OCI-LY1 (cell line): ENCODE measurements around the gene SYK.

Source experiments
- H2AFZ ChIP-seq: fragments of 200-600 bp; sonication (generic), shearing (Covaris generic); 2 replicates; pipeline ENCODE4 v1.6.0; 2014; ENCODE audit warnings: antibody characterized with exemption, mild to moderate bottlenecking, low read length
- H3F3A ChIP-seq: fragments of 200-600 bp; sonication (generic), shearing (Covaris generic); 2 replicates; pipeline ENCODE4 v1.6.0; 2014; ENCODE audit warnings: mild to moderate bottlenecking, antibody characterized with exemption, low read length, moderate library complexity; ENCODE audit not compliant: insufficient read depth
- H3K27ac ChIP-seq: fragments of 200-600 bp; sonication (generic); 2 replicates; pipeline ENCODE4 v1.5.1; 2014; ENCODE audit warnings: low read length, mixed run types, mild to moderate bottlenecking, low read depth; ENCODE audit not compliant: poor library complexity, severe bottlenecking
- H3K27me3 ChIP-seq: fragments of 200-600 bp; sonication (generic); 2 replicates; pipeline ENCODE4 v1.6.0; 2014; ENCODE audit warnings: antibody characterized with exemption, mild to moderate bottlenecking, low read length, moderate library complexity; ENCODE audit not compliant: insufficient read depth
- H3K36me3 ChIP-seq: fragments of 200-600 bp; sonication (generic); 2 replicates; pipeline ENCODE4 v1.6.1; 2014; ENCODE audit warnings: mild to moderate bottlenecking, antibody characterized with exemption, low read length, moderate library complexity, mixed read lengths; ENCODE audit not compliant: insufficient read depth
- H3K4me1 ChIP-seq: fragments of 200-600 bp; sonication (generic); 2 replicates; pipeline ENCODE4 v1.5.1; 2014; ENCODE audit warnings: mild to moderate bottlenecking, low read length, moderate library complexity; ENCODE audit not compliant: insufficient read depth, severe bottlenecking
- H3K4me2 ChIP-seq: fragments of 200-600 bp; sonication (generic), shearing (Covaris generic); 2 replicates; pipeline ENCODE4 v1.6.1; 2014; ENCODE audit warnings: low read length
- H3K4me3 ChIP-seq: fragments of 200-600 bp; sonication (generic); 2 replicates; pipeline ENCODE4 v1.5.1; 2014; ENCODE audit warnings: low read length, low read depth, mild to moderate bottlenecking, mixed read lengths; ENCODE audit not compliant: poor library complexity, severe bottlenecking
- H3K79me2 ChIP-seq: fragments of 200-600 bp; shearing (Covaris generic); 2 replicates; pipeline ENCODE4 v1.6.1; 2016; ENCODE audit warnings: mixed run types, low read length, mixed read lengths; ENCODE audit not compliant: insufficient read depth
- H3K9ac ChIP-seq: fragments of 200-600 bp; sonication (generic), shearing (Covaris generic); 2 replicates; pipeline ENCODE4 v1.6.1; 2014; ENCODE audit warnings: mild to moderate bottlenecking, low read length, mixed read lengths
- H3K9me2 ChIP-seq: fragments of 200-600 bp; sonication (generic), shearing (Covaris generic); 2 replicates; pipeline ENCODE4 v1.6.1; 2014; ENCODE audit warnings: low read depth, mild to moderate bottlenecking, low read length, mixed read lengths
- H3K9me3 ChIP-seq: fragments of 200-600 bp; shearing (Covaris generic); 2 replicates; pipeline ENCODE4 v1.6.1; 2014; ENCODE audit warnings: low read length, mixed read lengths
- H4K20me1 ChIP-seq: fragments of 200-600 bp; sonication (generic), shearing (Covaris generic); 2 replicates; pipeline ENCODE4 v1.6.0; 2016; ENCODE audit warnings: mild to moderate bottlenecking, low read length; ENCODE audit not compliant: insufficient read depth
- EZH2 ChIP-seq: fragments of 200-600 bp; sonication (generic), shearing (Covaris generic); IDR thresholded peaks from 2 replicates; pipeline ENCODE4 v1.8.0; 2017; ENCODE audit warnings: borderline replicate concordance, mixed run types, mild to moderate bottlenecking, antibody characterized with exemption, low read length, moderate library complexity, mixed read lengths
- TF ChIP-seq, protein P1 (sequence below): fragments of 200-600 bp; sonication (generic), shearing (Covaris generic); IDR thresholded peaks from 2 replicates; pipeline ENCODE4 v1.5.1; 2017; ENCODE audit warnings: mild to moderate bottlenecking, antibody characterized with exemption, low read length, moderate library complexity, mixed read lengths

The SYK gene

DNA sequence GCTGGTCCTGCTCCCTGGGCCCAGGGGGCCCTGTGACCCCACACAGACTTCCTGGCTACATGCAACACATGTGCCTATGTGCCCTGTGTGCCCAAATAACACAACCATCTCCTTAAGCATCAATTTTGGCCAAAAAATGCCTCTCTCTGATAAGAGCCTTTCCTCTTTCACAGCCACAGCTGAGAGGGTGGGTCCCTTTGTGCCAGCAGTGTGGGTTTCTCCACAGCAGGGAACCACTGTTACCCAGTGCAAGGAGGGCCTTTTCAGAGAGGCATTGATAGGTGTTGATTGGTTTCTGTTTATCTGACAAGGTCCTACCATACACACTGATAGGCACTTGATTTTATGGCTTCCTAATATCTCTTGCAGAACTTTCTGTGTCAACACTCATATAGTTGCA lies 42.7 kb downstream of the SYK start:
- Histone ChIP-seq H2AFZ (no peak overlapping the region), H3K27me3 (no peaks in the 10 kb centered on the region), H3K4me1 (peaks cover 13% of the 10 kb centered on the region), H3K9me2 (no peaks in the 10 kb centered on the region), H3K4me3 (no peak overlapping the region), H3K27ac (no peak overlapping the region), H3K79me2 (peaks cover 32% of the 10 kb centered on the region), H4K20me1 (no peaks in the 10 kb centered on the region), H3K4me2 (no peak overlapping the region), H3F3A (no peaks in the 10 kb centered on the region), H3K36me3 (peaks cover 93% of the 10 kb centered on the region), H3K9me3 (no peaks in the 10 kb centered on the region), H3K9ac (no peak overlapping the region)
- no peak for TF ChIP-seq EZH2
- TF ChIP-seq, protein P1, sequence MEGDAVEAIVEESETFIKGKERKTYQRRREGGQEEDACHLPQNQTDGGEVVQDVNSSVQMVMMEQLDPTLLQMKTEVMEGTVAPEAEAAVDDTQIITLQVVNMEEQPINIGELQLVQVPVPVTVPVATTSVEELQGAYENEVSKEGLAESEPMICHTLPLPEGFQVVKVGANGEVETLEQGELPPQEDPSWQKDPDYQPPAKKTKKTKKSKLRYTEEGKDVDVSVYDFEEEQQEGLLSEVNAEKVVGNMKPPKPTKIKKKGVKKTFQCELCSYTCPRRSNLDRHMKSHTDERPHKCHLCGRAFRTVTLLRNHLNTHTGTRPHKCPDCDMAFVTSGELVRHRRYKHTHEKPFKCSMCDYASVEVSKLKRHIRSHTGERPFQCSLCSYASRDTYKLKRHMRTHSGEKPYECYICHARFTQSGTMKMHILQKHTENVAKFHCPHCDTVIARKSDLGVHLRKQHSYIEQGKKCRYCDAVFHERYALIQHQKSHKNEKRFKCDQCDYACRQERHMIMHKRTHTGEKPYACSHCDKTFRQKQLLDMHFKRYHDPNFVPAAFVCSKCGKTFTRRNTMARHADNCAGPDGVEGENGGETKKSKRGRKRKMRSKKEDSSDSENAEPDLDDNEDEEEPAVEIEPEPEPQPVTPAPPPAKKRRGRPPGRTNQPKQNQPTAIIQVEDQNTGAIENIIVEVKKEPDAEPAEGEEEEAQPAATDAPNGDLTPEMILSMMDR: no peak

DNA sequence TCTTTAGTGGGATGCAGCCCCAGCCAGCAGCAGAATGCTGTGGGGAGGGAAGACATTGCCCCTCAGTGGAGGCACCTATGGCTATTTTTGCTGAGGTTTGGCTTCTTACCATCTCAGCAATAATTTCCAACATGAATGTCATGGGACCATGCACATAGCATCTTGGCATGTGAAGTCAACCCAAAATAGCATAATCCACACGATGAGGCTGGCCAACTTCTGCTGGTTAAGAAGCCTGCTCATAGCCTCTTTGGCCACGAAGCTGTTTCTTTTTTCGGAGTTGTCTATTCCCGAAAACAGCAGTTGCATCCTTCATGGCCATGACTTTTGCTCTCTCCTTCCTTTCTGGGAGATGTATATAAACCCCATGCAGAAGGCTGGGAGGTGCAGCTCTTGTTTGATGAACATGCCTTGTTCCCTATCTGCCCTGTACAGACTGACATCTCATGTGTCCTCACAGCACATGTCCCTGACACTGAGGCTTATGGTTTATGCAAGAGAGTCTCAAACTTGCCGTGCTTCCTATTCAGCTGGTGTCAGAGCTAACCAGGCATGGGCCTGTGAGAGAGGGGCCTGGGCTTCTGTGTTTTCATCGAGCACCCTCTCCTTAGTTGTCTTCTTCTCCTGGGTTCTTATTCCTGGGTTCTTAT lies 45.3 kb downstream of the SYK start:
- Histone ChIP-seq H3K9me3 (no peaks in the 10 kb centered on the region), H4K20me1 (no peaks in the 10 kb centered on the region), H3K4me3 (no peak overlapping the region), H3F3A (no peaks in the 10 kb centered on the region), H3K4me2 (no peak overlapping the region), H3K36me3 (peaks cover 97% of the 10 kb centered on the region), H3K9me2 (no peaks in the 10 kb centered on the region), H3K27me3 (no peaks in the 10 kb centered on the region), H3K9ac (no peak overlapping the region), H3K27ac (no peak overlapping the region), H3K79me2 (0 out of 2 replicates have a peak, but pooled peaks cover 8% of the 10 kb centered on the region), H3K4me1 (peaks cover 8% of the 10 kb centered on the region), H2AFZ (no peak overlapping the region)
- TF ChIP-seq EZH2: no peak
- TF ChIP-seq, protein P1: no peak

DNA sequence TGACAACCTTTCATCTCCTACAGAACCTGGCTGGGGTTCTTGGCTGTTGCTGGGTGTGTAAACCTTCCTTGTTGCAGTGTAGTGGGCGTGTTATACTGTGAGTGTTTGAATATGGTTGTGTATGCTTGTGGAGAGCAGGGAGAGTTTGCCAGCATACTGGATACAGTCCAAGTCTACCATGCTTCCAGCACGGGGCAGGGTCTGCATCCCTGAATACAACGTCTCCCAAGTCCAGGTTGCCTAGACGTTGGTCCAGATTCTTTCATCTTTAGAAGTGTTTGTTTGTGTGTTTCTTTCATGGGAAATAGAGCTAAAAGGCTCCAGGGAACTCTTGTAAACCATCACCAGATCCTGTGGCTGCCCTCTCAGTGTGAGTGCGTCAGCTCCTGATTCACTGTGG lies 46.4 kb downstream of the SYK start:
- Histone ChIP-seq H3K9ac (no peak overlapping the region), H3K36me3 (peaks cover 97% of the 10 kb centered on the region), H3K27ac (no peak overlapping the region), H3K4me3 (no peak overlapping the region), H3K4me1 (no peaks in the 10 kb centered on the region), H3F3A (no peaks in the 10 kb centered on the region; the same call in 1 of the 2 replicates), H3K4me2 (no peak overlapping the region), H3K79me2 (0 out of 2 replicates have a peak, but pooled peaks cover 3% of the 10 kb centered on the region), H4K20me1 (no peaks in the 10 kb centered on the region), H2AFZ (no peak overlapping the region), H3K27me3 (no peaks in the 10 kb centered on the region), H3K9me2 (no peaks in the 10 kb centered on the region), H3K9me3 (no peaks in the 10 kb centered on the region)
- TF ChIP-seq EZH2: no peak
- TF ChIP-seq, protein P1: no peak
